Body of pancreas (tissue), 4 donors: ENCODE results near the gene PPP1R17. TPM values are rescaled to one million over a fixed set of nuclear protein-coding genes. Genes with fewer than 3 reads are reported as not detected.

Experiments
- ATAC-seq: fragments of 150-250 bp; one replicate; pipeline ENCODE4 v1.9.1; 2016
- DNase-seq, 4 donors: peaks; one replicate each; pipeline ENCODE4 v3.0.0-alpha.2; 2019
- H3K27ac ChIP-seq, 4 donors: fragments of 200-600 bp; sonication (generic); 1 replicate in 3 of 4; 2 replicates in 1 of 4; pipeline versions ENCODE4 v1.5.1 to v1.6.1; 2016 to 2019; ENCODE audit warnings: mild to moderate bottlenecking in 1 of 4, mixed read lengths in 1 of 4, moderate library complexity in 1 of 4
- H3K27me3 ChIP-seq, 2 donors: fragments of 200-600 bp; sonication (generic); one replicate each; pipeline ENCODE4 v1.6.0; 2016; ENCODE audit warnings: mild to moderate bottlenecking in 1 of 2
- H3K36me3 ChIP-seq, 2 donors: fragments of 200-600 bp; sonication (generic); replicated peaks in 1 of 2; 2 replicates each; pipeline ENCODE4 v1.5.1; 2016; ENCODE audit warnings: low read depth in 2 of 2; ENCODE audit not compliant: insufficient read depth in 1 of 2
- H3K4me1 ChIP-seq: fragments of 200-600 bp; sonication (generic); one replicate; pipeline ENCODE4 v1.6.0; 2016
- H3K4me3 ChIP-seq, 2 donors: fragments of 200-600 bp; sonication (generic); 1 replicate in 1 of 2; 2 replicates in 1 of 2; pipeline ENCODE4 v1.5.1; 2016 to 2019
- H3K9me3 ChIP-seq, 3 donors: fragments of 200-600 bp; sonication (generic); 1 replicate in 2 of 3; 2 replicates in 1 of 3; pipeline ENCODE4 v1.5.1; 2016
- CTCF ChIP-seq, 7 experiments: fragments of 450-650 bp in 4 of 7; fragments of 200-600 bp in 3 of 7; sonication (generic) in 3 of 7; IDR thresholded peaks; one replicate each; pipeline ENCODE4 v1.5.1; 2016 to 2019; ENCODE audit warnings: antibody characterized with exemption in 7 of 7
- POLR2A ChIP-seq, 3 donors: fragments of 450-650 bp; IDR thresholded peaks; one replicate each; pipeline ENCODE4 v1.6.1; 2016; ENCODE audit warnings: antibody characterized with exemption in 3 of 3, mild to moderate bottlenecking in 2 of 3
- WGBS, 2 donors: methylation state at CpG; one replicate each; pipeline ENCODE4 v1.1.5; 2017; 5-methylcytosine and 5-hydroxymethylcytosine counted together
- intact Hi-C: fragments of 100-400 bp; cut with DNase I; formaldehyde crosslinking; loops from one replicate; pipeline ENCODE4 v1.15.1; 2023
- total RNA-seq, 2 donors: library from RNA; depleted of rRNA; stranded (reverse); fragments of >200 nt; gene quantifications; one replicate each; pipeline ENCODE4 v1.1.0, GENCODE V29; 2016

PPP1R17 gene
- total RNA-seq, 2 donors from 2014 or later: not detected

DNA sequence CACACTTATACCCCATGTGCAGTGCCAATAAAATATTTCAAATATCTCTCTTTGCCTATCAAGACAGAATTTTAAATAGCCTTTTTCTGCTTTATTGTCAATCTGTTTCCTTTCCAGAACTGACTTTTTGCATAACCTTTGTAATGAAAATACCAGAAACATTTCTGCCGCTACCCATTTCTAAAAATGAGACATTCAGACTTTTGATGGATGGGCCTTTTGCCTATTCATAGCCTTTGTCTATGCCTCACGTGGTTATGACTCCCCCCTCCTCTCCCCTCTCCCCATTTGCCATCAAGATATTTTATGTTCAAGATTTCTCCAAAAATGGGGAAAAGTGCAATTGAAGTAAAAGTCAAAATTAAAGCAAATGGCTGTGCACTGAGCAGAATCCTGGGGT, 5.9 kb downstream of the PPP1R17 start:
- Histone ChIP-seq H3K4me3 (no peak overlapping the region), H3K4me1 (no peaks in the 10 kb centered on the region), H3K27me3 (no peaks in the 10 kb centered on the region), H3K9me3 (no peaks in the 10 kb centered on the region), H3K36me3 (no peaks in the 10 kb centered on the region), H3K27ac (no peak overlapping the region)
- WGBS, 2 donors: 54 to 58% methylated on average over 2 of the region's 2 CpGs
- DNase-seq: no peak
- intact Hi-C loops: no loop called here
- TF ChIP-seq POLR2A (IDR thresholded peaks at IDR 0.05) (no peak), CTCF (IDR thresholded peaks at IDR 0.05) (no peak)
- no peak for ATAC-seq

- Histone ChIP-seq H3K4me3 (no peak overlapping the region), H3K9me3 (no peaks in the 10 kb centered on the region), H3K27me3 (no peaks in the 10 kb centered on the region), H3K36me3 (no peaks in the 10 kb centered on the region), H3K27ac (no peak overlapping the region), H3K4me1 (no peaks in the 10 kb centered on the region)
- intact Hi-C loops: no loop called here
- WGBS, 2 donors: 66 to 75% methylated on average over 6 of the region's 6 CpGs
- TF ChIP-seq CTCF (IDR thresholded peaks at IDR 0.05) (no peak), POLR2A (IDR thresholded peaks at IDR 0.05) (no peak)
- ATAC-seq (no peak), DNase-seq (no peak)
These were observed 9.0 kb downstream of the PPP1R17 start for GRCh38 chr7:31695859-31696614.

GRCh38 chr7:31699050-31699449, 12.0 kb downstream of the PPP1R17 start:
- no peaks in the 10 kb centered on the region for H3K36me3 ChIP-seq

GRCh38 chr7:31702354-31702753, 15.3 kb downstream of the PPP1R17 start:
- Histone ChIP-seq H3K36me3 (no peaks in the 10 kb centered on the region), H3K4me1 (no peaks in the 10 kb centered on the region), H3K27me3 (no peaks in the 10 kb centered on the region), H3K9me3 (no peaks in the 10 kb centered on the region), H3K27ac (no peak overlapping the region), H3K4me3 (no peak overlapping the region)
- WGBS, 2 donors: 80 to 85% methylated on average over 3 of the region's 3 CpGs
- DNase-seq (no peak), ATAC-seq (no peak)
- intact Hi-C loops: no loop called here
- no peak for TF ChIP-seq POLR2A (IDR thresholded peaks at IDR 0.05)
- no peak for TF ChIP-seq CTCF (IDR thresholded peaks at IDR 0.05)

More at GRCh38 chr7:31699050-31699449, 12.0 kb downstream of the PPP1R17 start:
- no peaks in the 10 kb centered on the region for H3K4me1 ChIP-seq
- intact Hi-C loops: no loop called here
- H3K9me3 ChIP-seq: no peaks in the 10 kb centered on the region
- no peak for ATAC-seq
- TF ChIP-seq CTCF (IDR thresholded peaks at IDR 0.05) (no peak), POLR2A (IDR thresholded peaks at IDR 0.05) (no peak)
- no peaks in the 10 kb centered on the region for H3K27me3 ChIP-seq
- no peak for DNase-seq
- WGBS, 2 donors: 63 to 69% methylated on average over 2 of the region's 2 CpGs
- no peak overlapping the region for H3K4me3 ChIP-seq
- no peak overlapping the region for H3K27ac ChIP-seq

DNA sequence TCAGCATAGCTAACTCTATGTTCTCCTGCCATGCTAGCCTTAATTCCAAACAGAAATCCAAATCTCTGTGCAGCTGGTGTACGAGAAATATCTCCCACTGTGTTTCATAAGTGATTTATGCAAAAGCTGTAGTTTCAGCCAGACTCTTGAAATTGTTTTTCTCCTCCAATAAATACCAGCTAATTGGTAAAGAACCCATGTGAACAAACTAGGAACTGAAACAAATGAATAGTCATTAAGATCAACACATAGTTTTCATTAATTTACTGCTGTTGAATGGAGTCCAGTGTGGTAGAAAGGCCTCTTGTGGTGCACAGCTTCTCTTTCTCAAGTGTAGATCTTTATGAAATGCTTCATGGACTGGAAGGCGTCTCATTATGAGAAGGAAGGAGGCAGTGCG, 18.4 kb downstream of the PPP1R17 start:
- Histone ChIP-seq H3K9me3 (no peaks in the 10 kb centered on the region), H3K27ac (no peak overlapping the region), H3K36me3 (no peaks in the 10 kb centered on the region), H3K27me3 (no peaks in the 10 kb centered on the region), H3K4me1 (no peaks in the 10 kb centered on the region), H3K4me3 (no peak overlapping the region)
- intact Hi-C loops: no loop called here
- TF ChIP-seq CTCF (IDR thresholded peaks at IDR 0.05) (no peak), POLR2A (IDR thresholded peaks at IDR 0.05) (no peak)
- DNase-seq (no peak), ATAC-seq (no peak)
- 79 to 84% methylated on average over 3 of the region's 3 CpGs for WGBS, 2 donors
